ENCODE measurements around the gene ZFAND3.

The ZFAND3 gene

DNA sequence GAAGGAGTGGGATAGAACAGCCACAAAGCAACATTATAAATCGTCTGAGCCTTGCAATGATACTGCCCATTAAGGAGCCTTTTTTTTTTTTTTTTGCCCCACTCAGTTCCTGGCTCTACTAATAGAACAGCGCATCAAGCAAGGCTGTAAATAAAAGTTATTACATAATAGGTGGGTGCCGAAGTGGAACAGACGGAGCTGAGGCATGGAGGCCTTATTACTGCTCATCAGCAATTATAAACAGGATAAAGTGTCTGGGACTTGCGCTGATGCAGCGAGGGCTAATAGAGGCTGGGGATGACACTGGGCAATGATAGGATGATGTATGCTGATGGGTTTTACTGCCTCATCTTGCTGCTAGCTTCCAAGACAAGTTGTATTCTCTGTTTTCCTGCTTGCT lies 272.1 kb downstream of the ZFAND3 start:
- TF ChIP-seq, protein P1, sequence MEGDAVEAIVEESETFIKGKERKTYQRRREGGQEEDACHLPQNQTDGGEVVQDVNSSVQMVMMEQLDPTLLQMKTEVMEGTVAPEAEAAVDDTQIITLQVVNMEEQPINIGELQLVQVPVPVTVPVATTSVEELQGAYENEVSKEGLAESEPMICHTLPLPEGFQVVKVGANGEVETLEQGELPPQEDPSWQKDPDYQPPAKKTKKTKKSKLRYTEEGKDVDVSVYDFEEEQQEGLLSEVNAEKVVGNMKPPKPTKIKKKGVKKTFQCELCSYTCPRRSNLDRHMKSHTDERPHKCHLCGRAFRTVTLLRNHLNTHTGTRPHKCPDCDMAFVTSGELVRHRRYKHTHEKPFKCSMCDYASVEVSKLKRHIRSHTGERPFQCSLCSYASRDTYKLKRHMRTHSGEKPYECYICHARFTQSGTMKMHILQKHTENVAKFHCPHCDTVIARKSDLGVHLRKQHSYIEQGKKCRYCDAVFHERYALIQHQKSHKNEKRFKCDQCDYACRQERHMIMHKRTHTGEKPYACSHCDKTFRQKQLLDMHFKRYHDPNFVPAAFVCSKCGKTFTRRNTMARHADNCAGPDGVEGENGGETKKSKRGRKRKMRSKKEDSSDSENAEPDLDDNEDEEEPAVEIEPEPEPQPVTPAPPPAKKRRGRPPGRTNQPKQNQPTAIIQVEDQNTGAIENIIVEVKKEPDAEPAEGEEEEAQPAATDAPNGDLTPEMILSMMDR (IDR thresholded peaks at IDR 0.05; ENCODE audit: insufficient read depth, low read depth, low read length, missing control alignments), result no peak
- no peak for DNase-seq (ENCODE audit: low read depth)
- no peak overlapping the region for H3K4me3 ChIP-seq (ENCODE audit: low read length)

DNA sequence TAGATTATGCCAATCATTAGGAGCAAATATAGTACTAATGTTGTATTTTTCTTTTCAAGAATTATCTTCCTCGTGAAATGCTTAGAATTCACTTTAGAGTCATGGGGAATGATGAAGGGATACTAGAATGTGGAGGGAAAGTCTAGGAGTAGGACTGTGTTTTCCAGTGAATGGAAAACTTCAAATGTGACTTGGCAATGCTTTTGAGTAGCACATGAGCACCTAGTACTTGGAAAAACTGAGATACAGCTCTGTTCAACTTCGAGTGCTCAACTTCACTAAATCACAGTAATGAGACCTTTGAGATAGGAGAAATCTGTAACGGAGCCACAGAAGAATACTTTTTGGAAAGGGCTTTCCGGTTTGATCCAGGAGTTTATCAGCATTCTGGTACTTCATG lies 272.9 kb downstream of the ZFAND3 start:
- H3K4me3 ChIP-seq (ENCODE audit: low read length), result no peak overlapping the region
- TF ChIP-seq, protein P1 (IDR thresholded peaks at IDR 0.05; ENCODE audit: insufficient read depth, low read depth, low read length, missing control alignments), result no peak
- no peak for DNase-seq (ENCODE audit: low read depth)

DNA sequence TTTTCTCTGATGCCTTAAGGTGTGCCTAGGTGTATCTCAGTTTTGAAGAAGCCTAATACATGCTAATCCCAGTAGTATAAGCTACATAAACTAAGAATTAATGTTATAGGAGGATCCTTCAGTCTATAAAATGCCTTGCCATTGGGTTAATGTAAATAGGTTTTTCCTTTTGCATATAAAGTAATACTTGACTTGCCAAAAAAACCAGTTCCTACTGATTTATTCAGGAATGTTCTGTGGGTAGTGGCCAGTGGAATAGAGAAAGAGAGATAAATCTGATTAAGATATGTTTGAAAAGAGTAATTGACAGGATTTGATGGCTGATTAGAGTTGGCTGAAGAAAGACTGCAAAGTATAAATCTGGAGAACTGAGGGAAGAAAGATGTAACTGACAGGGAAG lies 273.4 kb downstream of the ZFAND3 start:
- H3K4me3 ChIP-seq (ENCODE audit: low read length), result no peak overlapping the region
- no peak for DNase-seq (ENCODE audit: low read depth)
- TF ChIP-seq, protein P1 (IDR thresholded peaks at IDR 0.05; ENCODE audit: insufficient read depth, low read depth, low read length, missing control alignments), result no peak

DNA sequence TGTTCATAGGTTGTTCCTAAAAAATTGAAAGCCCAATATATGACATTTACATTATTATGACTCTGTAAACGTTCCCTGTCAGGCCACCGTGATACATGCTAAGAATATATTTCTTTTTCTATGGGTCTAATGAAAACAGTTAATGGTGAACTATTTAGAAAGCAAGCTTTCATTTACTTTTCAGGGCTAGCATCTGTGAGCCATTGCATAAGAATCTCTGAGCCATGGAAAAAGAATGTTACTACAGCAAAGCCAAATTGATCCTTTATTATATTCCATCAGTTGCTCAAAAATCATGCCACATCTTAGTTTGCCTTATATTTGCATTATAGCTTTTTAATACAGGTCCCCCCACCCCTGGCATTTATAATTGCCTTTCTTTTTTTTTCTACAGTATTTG lies 275.5 kb downstream of the ZFAND3 start:
- TF ChIP-seq, protein P1 (IDR thresholded peaks at IDR 0.05; ENCODE audit: insufficient read depth, low read depth, low read length, missing control alignments), result no peak
- DNase-seq (ENCODE audit: low read depth), result peak; percentile 34
- H3K4me3 ChIP-seq (ENCODE audit: low read length), result no peak overlapping the region

DNA sequence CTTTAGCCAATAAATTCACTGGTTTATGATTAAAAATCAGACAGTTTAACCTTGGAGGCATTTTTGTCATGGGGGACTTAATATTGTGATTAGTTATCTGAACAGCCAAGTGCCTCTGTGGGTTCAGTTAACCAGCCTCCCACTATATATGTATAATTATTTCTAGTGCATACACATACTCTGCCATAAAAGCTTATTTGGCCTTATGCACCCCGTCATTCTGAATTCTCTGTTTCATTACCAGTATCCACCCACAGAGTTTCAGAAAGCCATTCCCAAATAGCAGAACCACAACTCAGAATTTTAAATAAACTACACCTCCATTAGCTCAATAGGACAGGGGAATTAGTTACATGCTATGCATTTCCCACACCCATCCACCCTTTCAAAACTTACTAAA lies 279.7 kb downstream of the ZFAND3 start:
- DNase-seq (ENCODE audit: low read depth), result no peak
- no peak overlapping the region for H3K4me3 ChIP-seq (ENCODE audit: low read length)
- TF ChIP-seq, protein P1 (IDR thresholded peaks at IDR 0.05; ENCODE audit: insufficient read depth, low read depth, low read length, missing control alignments), result no peak

DNA sequence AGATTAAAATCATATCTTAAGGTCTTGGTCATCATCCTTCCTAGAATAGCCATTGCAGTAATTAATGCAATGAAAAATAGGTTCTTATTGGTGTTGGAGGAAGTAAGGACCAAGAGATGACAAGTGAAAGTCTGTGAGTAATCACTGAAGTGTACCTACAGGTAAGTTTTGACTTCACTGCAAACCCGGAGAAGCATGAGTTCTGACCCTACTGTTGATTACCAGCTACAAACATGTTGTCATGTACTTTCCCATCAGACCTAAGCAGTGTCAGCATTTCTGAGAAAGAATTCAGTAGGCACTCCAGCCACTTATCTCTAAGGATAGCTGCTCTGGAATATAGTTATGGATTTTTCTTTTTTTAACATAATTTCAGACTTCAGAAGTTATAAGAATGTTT lies 280.9 kb downstream of the ZFAND3 start:
- no peak for DNase-seq (ENCODE audit: low read depth)
- TF ChIP-seq, protein P1 (IDR thresholded peaks at IDR 0.05; ENCODE audit: insufficient read depth, low read depth, low read length, missing control alignments), result no peak
- H3K4me3 ChIP-seq (ENCODE audit: low read length), result no peak overlapping the region

DNA sequence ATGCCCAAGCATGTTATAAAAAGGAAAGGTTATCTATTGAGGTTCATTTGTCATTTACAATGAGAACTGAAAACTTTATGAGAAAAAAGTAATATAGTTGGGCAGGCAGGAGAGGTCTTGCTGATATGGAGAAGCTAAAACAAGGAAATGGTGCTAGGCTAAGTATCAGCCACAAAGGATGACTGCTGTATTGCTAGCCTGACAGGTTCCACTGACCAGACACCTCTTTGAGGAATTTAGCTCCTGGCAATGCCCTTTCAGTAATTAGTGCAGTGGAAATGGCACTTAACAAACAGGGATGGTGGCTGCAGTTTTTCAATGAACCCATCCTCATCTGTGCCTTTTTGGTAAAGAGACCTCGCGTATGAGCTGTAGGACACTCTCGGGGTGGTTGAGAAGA lies 284.4 kb downstream of the ZFAND3 start:
- TF ChIP-seq, protein P1 (IDR thresholded peaks at IDR 0.05; ENCODE audit: insufficient read depth, low read depth, low read length, missing control alignments), result no peak
- no peak overlapping the region for H3K4me3 ChIP-seq (ENCODE audit: low read length)

More for the DNA sequence above, 284.4 kb downstream of the ZFAND3 start:
- peak; percentile 48 for DNase-seq (ENCODE audit: low read depth)

Data from epithelial cell of esophagus (primary cell).